Stimulated activated CD4-positive, alpha-beta T cell treated with anti-CD3 and anti-CD28 coated beads, Interleukin-12 subunit alpha, Interleukin-12 subunit beta, amount 100 ng/mL, for 24 hours (primary cell): ENCODE results near the gene ARL8B.
"Not testable (repeated sequence)": the region's sequence is repeated elsewhere in the genome, so short reads cannot be mapped to it uniquely, and the experiment has no call there.

Source experiments
- DNase-seq, 2 experiments: peaks; one replicate each; pipeline ENCODE4 v3.0.0-alpha.2; 2020; ENCODE audit warnings: low read depth in 2 of 2

The ARL8B gene

GRCh38 chr3:5144316-5144994 is 22.4 kb downstream of the ARL8B start:
- DNase-seq, result no peak

- no peak for DNase-seq
These were observed 23.0 kb downstream of the ARL8B start for GRCh38 chr3:5145120-5145519.

GRCh38 chr3:5147152-5147551 is 25.1 kb downstream of the ARL8B start:
- DNase-seq, result not testable (repeated sequence)

GRCh38 chr3:5149306-5149880 is 27.3 kb downstream of the ARL8B start:
- DNase-seq, result no peak

GRCh38 chr3:5151586-5151985 is 29.5 kb downstream of the ARL8B start:
- no peak for DNase-seq

GRCh38 chr3:5153074-5153473 is 31.0 kb downstream of the ARL8B start:
- no peak for DNase-seq

- DNase-seq, result no peak
These were observed 33.1 kb downstream of the ARL8B start for GRCh38 chr3:5155241-5155640.

- no peak for DNase-seq
These were observed 38.2 kb downstream of the ARL8B start for GRCh38 chr3:5160321-5160720.

- no peak for DNase-seq
These were observed 39.1 kb downstream of the ARL8B start for GRCh38 chr3:5160940-5161858.

- DNase-seq, result no peak
These were observed 40.0 kb downstream of the ARL8B start for GRCh38 chr3:5162102-5162501.

GRCh38 chr3:5165698-5166097 is 43.6 kb downstream of the ARL8B start:
- no peak for DNase-seq

- DNase-seq, result no peak
These were observed 44.8 kb downstream of the ARL8B start for GRCh38 chr3:5166846-5167245.

- no peak for DNase-seq
These were observed 46.0 kb downstream of the ARL8B start for GRCh38 chr3:5168110-5168509.

GRCh38 chr3:5169807-5170206 is 47.7 kb downstream of the ARL8B start:
- DNase-seq, result no peak

GRCh38 chr3:5170975-5171374 is 48.9 kb downstream of the ARL8B start:
- DNase-seq, result no peak

GRCh38 chr3:5172018-5172417 is 49.9 kb downstream of the ARL8B start:
- no peak for DNase-seq

GRCh38 chr3:5179036-5179435 is 56.9 kb downstream of the ARL8B start:
- not testable (repeated sequence) for DNase-seq

- no peak for DNase-seq
These were observed 59.5 kb downstream of the ARL8B start for GRCh38 chr3:5181469-5182141.

- DNase-seq, result not testable (repeated sequence)
These were observed 61.6 kb downstream of the ARL8B start for GRCh38 chr3:5183714-5184113.

- DNase-seq, result no peak
These were observed 62.4 kb downstream of the ARL8B start for GRCh38 chr3:5184499-5184898.

- no peak for DNase-seq
These were observed 63.1 kb downstream of the ARL8B start for GRCh38 chr3:5185093-5185673.
